ENCODE data around the gene LYRM4. TPM values are rescaled to one million over a fixed set of nuclear protein-coding genes. Genes with fewer than 3 reads are reported as not detected.

The LYRM4 gene
- total RNA-seq, 2 experiments from 2014 or later, result 24.8 to 28.1 TPM

- no peaks in the 10 kb centered on the region for H3K9me3 ChIP-seq (ENCODE audit: control insufficient read depth in 1 of 2, insufficient read depth in 1 of 2, low read length in 2 of 2)
- TF ChIP-seq CTCF (IDR thresholded peaks at IDR 0.05), result peak; percentile 96
- H3K27ac Mint-ChIP-seq, result no peak overlapping the region
- no peak overlapping the region for H3K4me3 Mint-ChIP-seq
- ATAC-seq (ENCODE audit: poor library complexity), result peak; percentile 77
- no peaks in the 10 kb centered on the region for H3K27me3 Mint-ChIP-seq
- ChIA-PET CTCF (interaction anchor here (0.6 to 2.0 kb wide), 15 partner anchors 10 to 1403 kb away, joined by 3 to 33 read pairs (median 4); partner anchors contain the start of genes FARS2 and LYRM4), POLR2A (interaction anchor here (0.7 to 1.8 kb wide), 5 partner anchors 30 to 1403 kb away, joined by 3 to 16 read pairs (median 5); partner anchors contain the start of genes FARS2 and LYRM4)
- peaks cover 4% of the 10 kb centered on the region for H3K4me1 Mint-ChIP-seq (ENCODE audit: low read depth)
- no peaks in the 10 kb centered on the region for H3K27me3 ChIP-seq (ENCODE audit: control insufficient read depth in 1 of 2, insufficient read depth in 2 of 2, low read length in 2 of 2)
- H3K36me3 ChIP-seq (ENCODE audit: insufficient read depth, low read length), result no peaks in the 10 kb centered on the region
- H3K9me3 Mint-ChIP-seq, result no peaks in the 10 kb centered on the region
- intact Hi-C loops (cut with DNase I, micrococcal nuclease), result loop anchor here (1.0 to 5.0 kb wide), 9 partner anchors 31 to 1404 kb away; partner anchors contain the start of genes FARS2 (in 1 of the 2) and LYRM4 (in 1 of the 2)
- H3K4me3 ChIP-seq (ENCODE audit: low read length), result no peak overlapping the region
- H3K27ac ChIP-seq (ENCODE audit: low read depth in 1 of 2, low read length in 2 of 2), result no peak overlapping the region
- no peaks in the 10 kb centered on the region for H3K36me3 Mint-ChIP-seq (ENCODE audit: low read depth)
- peak; percentile 77 to 91 (median 82) for DNase-seq
- no peaks in the 10 kb centered on the region for H3K4me1 ChIP-seq (ENCODE audit: insufficient read depth, low read length)
Observed at GRCh38 chr6:5143634-5144311, 117.0 kb downstream of the LYRM4 start.

- CTCF ChIA-PET, result interaction anchor here (1.1 to 2.0 kb wide), 9 partner anchors 9 to 1404 kb away, joined by 3 to 33 read pairs (median 6); partner anchors contain the start of genes FARS2 and LYRM4
- no peaks in the 10 kb centered on the region for H3K9me3 Mint-ChIP-seq
- POLR2A ChIA-PET, result interaction anchor here (1.7 to 1.8 kb wide), 2 partner anchors 31 to 1404 kb away, joined by 7 to 16 read pairs; no protein-coding TSS in a partner anchor
- no peak overlapping the region for H3K4me3 ChIP-seq (ENCODE audit: low read length)
- ATAC-seq (ENCODE audit: poor library complexity) (no peak), DNase-seq (no peak)
- peaks cover 4% of the 10 kb centered on the region for H3K4me1 Mint-ChIP-seq (ENCODE audit: low read depth)
- no peak overlapping the region for H3K4me3 Mint-ChIP-seq
- no peaks in the 10 kb centered on the region for H3K27me3 Mint-ChIP-seq
- H3K27ac Mint-ChIP-seq, result no peak overlapping the region
- H3K27ac ChIP-seq (ENCODE audit: low read depth in 1 of 2, low read length in 2 of 2), result no peak overlapping the region
- H3K27me3 ChIP-seq (ENCODE audit: control insufficient read depth in 1 of 2, insufficient read depth in 2 of 2, low read length in 2 of 2), result no peaks in the 10 kb centered on the region
- no peaks in the 10 kb centered on the region for H3K4me1 ChIP-seq (ENCODE audit: insufficient read depth, low read length)
- intact Hi-C loops (cut with DNase I, micrococcal nuclease), result loop anchor here (1.0 to 5.0 kb wide), 8 partner anchors 32 to 1404 kb away; partner anchors contain the start of genes FARS2 (in 1 of the 2) and LYRM4 (in 1 of the 2)
- no peaks in the 10 kb centered on the region for H3K36me3 ChIP-seq (ENCODE audit: insufficient read depth, low read length)
- no peaks in the 10 kb centered on the region for H3K9me3 ChIP-seq (ENCODE audit: control insufficient read depth in 1 of 2, insufficient read depth in 1 of 2, low read length in 2 of 2)
- no peak for TF ChIP-seq CTCF (IDR thresholded peaks at IDR 0.05)
- H3K36me3 Mint-ChIP-seq (ENCODE audit: low read depth), result no peaks in the 10 kb centered on the region
Observed at GRCh38 chr6:5142915-5143314, 117.8 kb downstream of the LYRM4 start.

GRCh38 chr6:5142131-5142530 lies 118.6 kb downstream of the LYRM4 start:
- Histone ChIP-seq H3K36me3 (ENCODE audit: insufficient read depth, low read length) (no peaks in the 10 kb centered on the region), H3K4me3 (ENCODE audit: low read length) (no peak overlapping the region), H3K4me1 (ENCODE audit: insufficient read depth, low read length) (no peaks in the 10 kb centered on the region), H3K27ac (ENCODE audit: low read depth in 1 of 2, low read length in 2 of 2) (no peak overlapping the region), H3K27me3 (ENCODE audit: control insufficient read depth in 1 of 2, insufficient read depth in 2 of 2, low read length in 2 of 2) (no peaks in the 10 kb centered on the region), H3K9me3 (ENCODE audit: control insufficient read depth in 1 of 2, insufficient read depth in 1 of 2, low read length in 2 of 2) (no peaks in the 10 kb centered on the region)
- Mint-ChIP-seq H3K27me3 (no peaks in the 10 kb centered on the region), H3K4me1 (ENCODE audit: low read depth) (peaks cover 4% of the 10 kb centered on the region), H3K9me3 (no peaks in the 10 kb centered on the region), H3K27ac (no peak overlapping the region), H3K4me3 (no peak overlapping the region), H3K36me3 (ENCODE audit: low read depth) (no peaks in the 10 kb centered on the region)
- CTCF ChIA-PET, result interaction anchor here (2.6 kb wide), 1 partner anchor 161 kb away, joined by 6 read pairs; no protein-coding TSS in a partner anchor
- ATAC-seq (ENCODE audit: poor library complexity), result no peak
- POLR2A ChIA-PET, result no interaction called here
- intact Hi-C loops (cut with DNase I, micrococcal nuclease), result loop anchor here (2.0 to 5.0 kb wide), 4 partner anchors 33 to 257 kb away; partner anchors contain the start of genes FARS2 (in 1 of the 2) and LYRM4 (in 1 of the 2)
- DNase-seq, result no peak
- no peak for TF ChIP-seq CTCF (IDR thresholded peaks at IDR 0.05)

Data from CD4-positive, alpha-beta T cell (primary cell).